GM21529 (cell line): ENCODE data around the gene GSTM2.

Experiments used
- ATAC-seq: cut with Tn5 transposase; IDR thresholded peaks from one replicate; pipeline ENCODE4 v1.9.1; 2021; ENCODE audit not compliant: unreplicated experiment

Gene GSTM2

DNA sequence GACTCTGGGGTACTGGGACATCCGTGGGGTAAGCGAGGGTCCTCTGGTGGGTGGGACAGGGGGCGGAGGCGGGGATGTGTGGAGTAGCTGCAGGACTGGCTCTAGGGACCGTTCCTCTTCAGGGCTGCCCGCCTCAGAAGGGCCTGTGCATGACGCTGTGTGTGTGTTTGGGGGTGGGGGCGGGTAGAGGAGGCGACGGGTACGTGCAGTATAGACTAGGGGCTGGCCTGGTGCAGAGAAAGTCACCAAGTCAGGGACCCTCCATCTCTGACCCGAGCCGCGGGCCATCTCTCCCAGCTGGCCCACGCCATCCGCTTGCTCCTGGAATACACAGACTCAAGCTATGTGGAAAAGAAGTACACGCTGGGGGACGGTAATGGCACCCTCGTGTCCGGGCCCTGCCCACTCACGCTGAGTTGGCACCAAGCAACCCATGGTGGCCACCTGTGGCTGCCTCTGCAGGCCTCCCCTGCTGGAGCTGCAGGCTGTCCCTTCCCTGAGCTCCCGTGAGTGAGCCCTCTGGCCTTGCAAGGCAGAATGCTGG lies 44.5 kb downstream of the GSTM2 start:
- ATAC-seq: no peak

DNA sequence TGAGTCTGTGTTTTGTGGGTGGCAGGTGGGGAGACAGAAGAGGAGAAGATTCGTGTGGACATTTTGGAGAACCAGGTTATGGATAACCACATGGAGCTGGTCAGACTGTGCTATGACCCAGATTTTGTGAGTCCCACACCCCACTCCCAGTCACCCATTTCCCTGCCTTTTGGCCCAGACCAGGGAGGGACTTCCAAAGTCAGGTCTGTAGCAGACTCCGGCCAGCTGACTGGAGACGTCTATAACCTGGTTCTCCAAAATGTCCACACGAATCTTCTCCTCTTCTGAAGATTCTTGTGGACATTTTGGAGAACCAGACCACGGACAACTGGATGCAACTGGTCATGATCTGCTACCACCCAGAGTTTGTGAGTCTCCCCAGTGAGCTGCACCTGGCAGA lies 45.8 kb downstream of the GSTM2 start:
- ATAC-seq: no peak

DNA sequence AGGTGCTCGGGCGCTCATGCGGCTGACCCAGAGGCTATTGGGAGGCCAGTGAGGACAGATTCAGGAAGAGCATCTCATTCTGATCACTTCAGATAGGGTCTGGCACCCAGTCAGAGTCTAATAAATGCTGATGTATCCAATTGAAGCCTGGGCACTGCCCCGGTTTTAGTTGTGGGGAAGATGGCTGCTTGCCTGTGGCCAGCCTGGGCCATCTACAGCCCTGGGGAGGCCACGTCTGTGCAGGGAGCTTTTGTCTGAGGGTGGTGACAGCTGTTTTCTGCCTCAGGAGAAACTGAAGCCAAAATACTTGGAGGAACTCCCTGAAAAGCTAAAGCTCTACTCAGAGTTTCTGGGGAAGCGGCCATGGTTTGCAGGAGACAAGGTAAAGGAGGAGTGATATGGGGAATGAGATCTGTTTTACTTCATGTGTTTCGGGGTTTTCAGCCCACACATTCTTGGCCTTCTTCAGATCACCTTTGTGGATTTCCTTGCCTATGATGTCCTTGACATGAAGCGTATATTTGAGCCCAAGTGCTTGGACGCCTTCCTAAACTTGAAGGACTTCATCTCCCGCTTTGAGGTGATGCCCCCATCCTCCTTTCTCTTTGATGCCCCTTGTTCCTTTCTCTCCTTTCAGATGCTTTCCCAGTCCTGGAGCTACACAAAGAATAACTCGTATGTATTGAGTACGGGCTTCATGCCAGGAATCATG lies 47.0 kb downstream of the GSTM2 start:
- no peak for ATAC-seq

DNA sequence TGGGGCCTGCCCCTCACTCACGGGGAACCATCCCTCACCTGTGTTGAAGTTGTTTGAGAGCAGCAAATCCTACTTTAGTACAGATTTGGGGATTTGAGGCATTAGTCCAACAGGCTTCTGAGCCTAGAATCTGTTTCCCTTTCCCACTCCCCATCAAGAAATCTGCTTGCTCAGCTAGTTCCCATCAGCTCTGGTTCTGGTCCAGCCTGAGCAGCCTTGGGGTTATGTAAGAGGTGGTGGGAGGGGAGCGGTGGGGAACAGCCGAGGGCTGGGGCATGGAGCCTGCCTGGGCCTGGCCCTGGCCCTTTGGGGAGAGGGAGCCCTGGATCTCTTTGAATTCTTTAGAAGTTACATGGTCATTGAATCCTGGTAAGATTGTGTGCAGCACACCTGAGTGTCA lies 48.3 kb downstream of the GSTM2 start:
- no peak for ATAC-seq

DNA sequence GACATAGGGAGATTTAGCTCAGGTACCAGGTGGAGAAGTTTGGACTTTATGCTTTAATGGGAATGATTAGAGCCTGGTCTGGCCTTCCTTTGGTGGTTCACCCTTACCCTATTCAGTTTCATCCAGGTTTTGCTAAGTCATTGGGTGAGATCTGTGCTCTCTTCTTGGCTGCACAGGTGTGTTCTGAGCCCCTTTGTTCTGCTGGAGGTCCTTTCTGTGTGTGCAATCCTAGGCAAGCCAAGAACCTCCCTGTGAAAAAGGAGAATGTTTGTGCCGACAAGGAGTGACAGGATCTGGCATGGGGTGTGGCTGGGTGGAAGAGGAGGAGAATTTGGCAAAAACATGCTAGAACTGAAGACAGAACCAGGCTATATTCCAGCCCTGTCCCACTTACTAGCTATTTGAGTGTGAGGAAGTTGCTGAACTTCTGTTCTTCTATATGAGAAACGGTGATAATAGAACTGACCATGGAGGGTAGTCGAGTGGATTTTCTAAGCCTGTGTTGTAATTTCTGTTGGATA lies 48.8 kb downstream of the GSTM2 start:
- ATAC-seq: no peak

DNA sequence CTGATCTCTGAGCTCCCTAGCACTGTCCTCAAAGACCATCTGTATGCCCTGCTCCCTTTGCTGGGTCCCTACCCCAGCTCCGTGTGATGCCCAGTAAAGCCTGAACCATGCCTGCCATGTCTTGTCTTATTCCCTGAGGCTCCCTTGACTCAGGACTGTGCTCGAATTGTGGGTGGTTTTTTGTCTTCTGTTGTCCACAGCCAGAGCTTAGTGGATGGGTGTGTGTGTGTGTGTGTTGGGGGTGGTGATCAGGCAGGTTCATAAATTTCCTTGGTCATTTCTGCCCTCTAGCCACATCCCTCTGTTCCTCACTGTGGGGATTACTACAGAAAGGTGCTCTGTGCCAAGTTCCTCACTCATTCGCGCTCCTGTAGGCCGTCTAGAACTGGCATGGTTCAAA lies 49.9 kb downstream of the GSTM2 start:
- ATAC-seq: no peak

DNA sequence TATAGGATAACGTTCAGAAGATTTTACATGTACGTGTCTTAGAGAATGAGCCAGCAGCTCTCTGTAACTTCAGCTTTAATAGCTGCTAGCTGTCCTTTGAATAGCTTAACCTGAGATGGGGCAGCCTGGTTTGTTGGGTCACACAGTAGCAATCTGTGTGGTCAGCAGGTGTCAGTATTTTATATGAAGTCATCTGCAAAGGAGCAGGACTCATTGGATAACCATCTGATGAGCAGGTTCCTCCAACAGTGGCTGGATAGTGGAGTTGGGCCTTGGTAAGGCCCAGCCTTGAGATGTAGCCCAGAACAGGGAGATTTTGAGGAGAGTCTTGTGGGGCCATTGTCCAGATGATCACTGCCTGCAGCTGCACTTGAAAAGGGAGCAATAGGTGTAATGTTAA lies 50.6 kb downstream of the GSTM2 start:
- ATAC-seq: no peak

DNA sequence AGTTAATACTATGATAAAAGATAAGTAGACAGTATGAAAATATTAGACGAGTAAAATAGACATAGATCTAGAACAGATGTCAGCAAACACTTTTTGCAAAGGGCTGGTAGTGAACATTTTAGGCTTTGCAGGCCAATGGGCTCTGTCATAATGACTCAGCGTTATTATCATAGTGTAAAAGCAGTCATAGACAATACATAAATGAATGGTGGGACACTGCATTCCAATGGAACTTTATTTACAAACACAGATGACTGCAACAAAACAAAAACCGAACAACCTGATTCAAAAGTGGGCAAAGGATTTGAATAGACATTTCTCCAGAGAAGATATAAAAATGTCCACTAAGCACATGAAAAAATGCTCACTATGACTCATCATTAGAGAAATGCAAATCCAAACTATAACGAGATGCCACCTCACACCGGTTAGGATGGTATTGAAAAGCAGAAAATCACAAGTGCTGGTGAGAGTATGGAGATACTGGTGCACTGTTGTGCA lies 51.5 kb downstream of the GSTM2 start:
- no peak for ATAC-seq

DNA sequence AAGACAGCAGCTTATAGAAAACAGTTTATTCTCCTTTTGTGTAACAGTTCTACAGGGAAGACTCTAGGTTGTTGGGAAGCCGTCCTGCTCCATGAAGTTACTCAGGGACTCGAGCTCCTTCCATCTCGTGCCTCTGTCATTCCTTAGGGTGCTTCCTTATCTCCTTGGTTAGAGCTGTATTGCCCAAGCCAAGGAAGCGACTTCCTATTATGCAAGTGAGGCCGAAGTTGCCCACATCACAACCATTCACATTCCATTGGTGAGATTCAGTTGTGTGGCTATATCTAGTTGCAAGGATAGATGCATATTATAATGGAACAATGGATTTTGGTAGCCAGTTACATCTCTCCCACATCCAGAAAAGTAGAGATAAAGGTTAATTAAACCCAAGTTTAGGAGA lies 53.2 kb downstream of the GSTM2 start:
- ATAC-seq: no peak

DNA sequence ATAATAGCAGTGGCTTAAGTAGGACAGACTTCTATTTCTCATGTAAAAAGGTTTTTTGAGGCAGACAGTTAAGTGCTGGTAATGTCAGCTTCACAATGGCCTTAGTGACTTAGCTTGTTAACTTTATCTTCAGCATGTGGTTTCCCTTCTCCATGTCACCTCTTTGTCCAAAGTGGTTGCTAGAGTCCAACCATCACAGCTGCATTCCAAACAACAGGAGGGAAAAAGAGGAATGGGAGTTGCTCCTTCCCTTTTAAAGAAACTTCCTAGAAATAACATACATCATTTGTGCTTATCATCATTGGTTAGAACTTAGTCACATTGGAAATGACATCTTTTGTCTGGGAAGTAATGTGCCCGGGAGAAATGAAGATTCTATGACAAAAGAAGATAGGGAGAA lies 54.1 kb downstream of the GSTM2 start:
- ATAC-seq: no peak

DNA sequence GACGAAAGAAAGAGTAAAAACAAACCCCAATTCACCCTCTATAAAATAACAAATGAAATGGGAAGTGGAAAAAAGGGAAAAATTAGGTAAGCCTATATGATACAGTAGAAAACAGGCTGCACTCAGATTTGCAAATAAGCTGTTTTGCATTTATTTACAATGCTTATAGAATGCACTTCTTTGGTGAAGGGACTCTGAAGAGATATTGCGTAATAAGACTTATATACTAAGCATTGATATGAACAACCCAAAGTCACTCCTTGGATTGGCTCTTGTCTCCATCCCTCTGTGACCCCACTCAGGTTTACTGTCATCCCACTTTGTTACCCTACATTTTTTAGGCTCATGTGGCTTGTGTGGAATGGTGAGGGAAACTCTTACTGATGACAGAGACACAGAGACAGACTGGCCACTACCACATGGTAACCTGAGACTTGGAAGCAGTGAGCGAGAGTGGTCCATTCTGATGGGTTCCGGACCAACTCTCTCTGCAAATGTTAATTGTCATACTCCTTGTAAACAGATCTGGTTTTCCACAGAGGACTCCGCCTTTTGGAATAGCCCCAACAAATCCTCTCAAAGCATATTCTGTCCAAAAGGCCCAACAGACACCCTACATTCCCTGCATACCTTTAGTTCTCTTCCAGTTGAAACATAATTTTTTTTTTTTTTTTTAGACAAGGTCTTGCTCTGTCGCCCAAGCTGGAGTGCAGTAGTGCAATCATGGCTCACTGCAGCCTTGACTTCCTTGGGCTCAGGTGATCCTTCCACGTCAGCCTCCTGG lies 55.2 kb downstream of the GSTM2 start:
- no peak for ATAC-seq
